GM18951 (cell line): Measurements from ENCODE around the gene OR1N2.
"Not testable (repeated sequence)": the region's sequence is repeated elsewhere in the genome, so short reads cannot be mapped to it uniquely, and the experiment has no call there.

Experiments
- POLR2A ChIP-seq: IDR thresholded peaks from 4 replicates; pipeline ENCODE4 v1.6.1; 2011; ENCODE audit warnings: mild to moderate bottlenecking; ENCODE audit not compliant: insufficient read length, insufficient read depth; ENCODE audit errors: extremely low read depth
- in situ Hi-C: fragments of 300-500 bp; cut with MboI; formaldehyde crosslinking; loops from one replicate; pipeline ENCODE4 v1.12.0; 2022; ENCODE audit warnings: low sequenced_read_pairs, mixed read lengths, inconsistent platforms; ENCODE audit not compliant: unreplicated experiment

Gene OR1N2

DNA sequence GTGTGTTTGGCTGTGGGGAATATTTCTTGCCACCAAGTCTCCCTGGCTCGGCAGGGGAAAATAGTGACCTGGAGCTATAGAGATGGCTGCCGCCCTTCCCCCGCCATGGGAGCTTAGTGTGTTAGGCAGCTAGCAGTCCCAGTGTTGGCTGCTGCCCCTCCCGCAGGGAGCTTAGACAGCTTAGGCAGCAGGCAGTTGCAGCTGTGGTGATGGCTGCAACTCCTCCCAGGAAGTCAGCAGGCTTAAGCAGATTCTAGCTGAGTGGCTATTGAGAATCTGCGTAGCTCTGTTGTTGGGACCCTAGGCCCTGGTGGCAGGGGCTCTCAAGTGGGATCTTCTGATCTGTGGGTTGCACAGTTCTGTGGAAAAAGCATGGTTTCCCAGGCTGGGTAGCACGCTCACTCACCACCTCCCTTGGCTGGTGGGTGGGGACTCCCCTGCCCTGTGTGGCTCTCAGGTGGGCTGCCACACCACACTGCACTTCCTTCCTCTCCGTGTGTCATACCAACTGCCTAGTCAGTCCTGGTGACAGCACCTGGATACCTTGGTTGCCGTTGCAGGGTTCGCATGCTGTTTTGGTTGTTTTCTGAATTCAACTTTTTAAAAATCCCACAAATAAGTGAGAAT lies 9.3 kb downstream of the OR1N2 start:
- in situ Hi-C loops, result no loop called here

DNA sequence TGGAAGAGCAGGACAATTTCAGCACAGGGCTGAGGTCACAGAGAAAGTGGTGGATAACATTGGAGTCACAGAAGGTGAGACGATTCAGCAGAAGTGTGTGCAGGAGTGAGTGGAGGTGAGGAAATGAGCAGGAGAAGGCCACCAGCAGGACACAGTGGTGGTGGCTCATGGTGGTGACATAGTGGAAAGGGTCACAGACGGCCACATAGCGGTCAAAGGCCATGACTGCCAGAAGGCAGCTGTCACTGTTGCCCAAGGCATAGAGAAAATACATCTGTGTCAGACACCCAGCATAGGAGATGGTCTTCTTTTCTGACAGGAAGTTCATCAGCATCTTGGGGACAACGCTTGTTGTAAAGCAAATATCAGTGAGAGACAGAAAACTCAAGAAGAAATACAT lies 15.0 kb downstream of the OR1N2 start:
- no peak for TF ChIP-seq POLR2A
- in situ Hi-C loops, result no loop called here

More for the DNA sequence above, 9.3 kb downstream of the OR1N2 start:
- TF ChIP-seq POLR2A, result no peak

DNA sequence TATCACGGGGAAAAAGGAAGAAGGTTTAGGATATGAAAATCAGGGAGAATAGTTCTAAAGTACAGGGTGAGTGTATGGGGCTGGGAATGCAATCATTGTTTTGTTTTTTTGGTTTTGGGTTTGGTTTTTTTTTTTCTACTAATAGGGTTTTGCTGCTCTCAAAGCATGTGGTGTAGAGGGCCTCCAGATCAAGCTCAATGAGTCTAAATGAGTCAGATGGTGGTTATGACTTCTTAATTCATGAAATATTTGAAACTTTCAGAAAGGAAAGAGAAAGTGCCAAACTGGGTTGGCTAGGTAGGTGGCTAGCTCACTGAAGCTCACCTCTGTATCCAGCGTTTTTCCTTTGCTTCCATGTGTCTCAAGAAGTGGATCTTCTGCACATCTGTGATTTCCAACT lies 19.5 kb downstream of the OR1N2 start:
- in situ Hi-C loops, result no loop called here
- no peak for TF ChIP-seq POLR2A

DNA sequence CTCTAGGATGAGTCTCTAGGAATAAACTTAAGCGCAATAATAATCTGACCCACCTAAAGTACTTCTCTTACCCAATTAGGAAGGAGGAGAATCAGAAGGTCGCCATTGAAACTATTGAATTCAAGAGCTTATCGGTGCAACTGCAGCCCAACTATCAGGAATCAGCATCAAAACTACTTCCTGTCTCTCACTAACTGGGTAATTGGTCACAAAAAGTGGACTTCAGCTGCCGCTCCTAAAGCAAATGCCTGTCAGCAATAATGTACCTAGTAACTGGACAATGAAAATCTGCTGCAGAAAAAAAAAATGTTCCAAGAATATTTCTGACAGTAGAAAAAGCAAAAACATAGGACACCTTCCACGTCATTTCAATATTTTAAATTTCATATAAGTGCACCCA lies 27.0 kb downstream of the OR1N2 start:
- no peak for TF ChIP-seq POLR2A
- in situ Hi-C loops, result no loop called here

DNA sequence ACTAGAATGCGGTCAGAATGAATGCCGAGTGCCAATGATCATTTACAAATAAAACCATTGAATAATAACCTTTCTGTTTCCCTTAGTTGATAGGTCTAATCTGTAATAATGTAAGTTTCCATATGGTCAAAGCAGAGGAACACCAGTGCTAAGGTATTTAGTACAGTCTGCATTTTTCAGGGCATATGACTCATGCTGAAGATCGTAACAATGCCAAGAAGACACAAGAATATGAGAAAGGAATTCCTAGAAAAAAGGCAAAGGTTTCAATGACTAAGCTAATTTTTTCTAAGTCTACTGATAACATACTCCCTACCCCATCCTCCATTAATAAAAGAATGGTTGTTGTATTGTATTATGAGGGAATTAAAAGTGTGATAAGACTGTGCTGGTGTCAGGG lies 27.4 kb downstream of the OR1N2 start:
- TF ChIP-seq POLR2A, result no peak
- in situ Hi-C loops, result no loop called here

DNA sequence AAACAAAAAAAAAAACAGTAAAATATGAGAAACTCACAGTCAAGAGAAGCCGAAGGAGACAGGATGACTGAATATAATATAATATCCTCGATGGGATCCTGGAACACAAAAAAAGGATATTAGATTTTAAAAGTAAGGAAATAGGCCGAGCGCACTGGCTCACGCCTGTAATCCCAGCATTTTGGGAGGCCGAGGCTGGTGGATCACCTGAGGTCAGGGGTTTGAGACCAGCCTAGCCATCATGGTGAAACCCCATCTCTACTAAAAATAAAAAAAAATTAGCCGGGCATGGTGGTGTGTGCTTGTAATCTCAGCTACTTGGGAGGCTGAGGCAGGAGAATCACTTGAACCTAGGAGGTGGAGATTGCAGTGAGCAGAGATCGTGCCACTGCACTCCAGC lies 30.4 kb downstream of the OR1N2 start, which contains the start of gene OR1L8:
OR1L8 (minus strand) TSS at position 101 of the 400 bp plus-strand sequence. CDS start 14,907 bp downstream, outside the sequence.
- in situ Hi-C loops, result not testable (repeated sequence)
